GM21381 (cell line): ENCODE results near the gene ATXN7.

Experiments
- ATAC-seq: cut with Tn5 transposase; IDR thresholded peaks from one replicate; pipeline ENCODE4 v1.9.1; 2021; ENCODE audit warnings: mild to moderate bottlenecking, moderate library complexity; ENCODE audit not compliant: unreplicated experiment

The ATXN7 gene

GRCh38 chr3:63961891-63962290 is 98.2 kb downstream of the ATXN7 start:
- ATAC-seq = peak; percentile 64

GRCh38 chr3:63963496-63963895 is 99.8 kb downstream of the ATXN7 start:
- ATAC-seq = no peak

- no peak for ATAC-seq
These were observed 101.2 kb downstream of the ATXN7 start for GRCh38 chr3:63964681-63965485.

GRCh38 chr3:63966007-63966406 is 102.3 kb downstream of the ATXN7 start:
- ATAC-seq = no peak

- no peak for ATAC-seq
These were observed 103.2 kb downstream of the ATXN7 start for GRCh38 chr3:63966871-63967270.

- peak; percentile 75 for ATAC-seq
These were observed 104.3 kb downstream of the ATXN7 start for GRCh38 chr3:63967675-63968611.

GRCh38 chr3:63968612-63969350 is 105.1 kb downstream of the ATXN7 start:
- peak; percentile 15 for ATAC-seq

GRCh38 chr3:63969876-63970275 is 106.2 kb downstream of the ATXN7 start:
- ATAC-seq = no peak

- ATAC-seq = no peak
These were observed 107.2 kb downstream of the ATXN7 start for GRCh38 chr3:63970631-63971475.

- ATAC-seq = no peak
These were observed 108.5 kb downstream of the ATXN7 start for GRCh38 chr3:63972196-63972595.

- ATAC-seq = no peak
These were observed 109.3 kb downstream of the ATXN7 start for GRCh38 chr3:63972987-63973386.

GRCh38 chr3:63973406-63973805 is 109.7 kb downstream of the ATXN7 start:
- no peak for ATAC-seq

GRCh38 chr3:63974451-63974850 is 110.8 kb downstream of the ATXN7 start:
- ATAC-seq = no peak

GRCh38 chr3:63975723-63976122 is 112.1 kb downstream of the ATXN7 start:
- ATAC-seq = no peak

- ATAC-seq = no peak
These were observed 112.6 kb downstream of the ATXN7 start for GRCh38 chr3:63976161-63976871.

GRCh38 chr3:63976872-63977200 is 113.2 kb downstream of the ATXN7 start:
- no peak for ATAC-seq

- ATAC-seq = no peak
These were observed 114.2 kb downstream of the ATXN7 start for GRCh38 chr3:63977893-63978292.

- no peak for ATAC-seq
These were observed 115.6 kb downstream of the ATXN7 start for GRCh38 chr3:63979093-63979885.

GRCh38 chr3:63980019-63980418 is 116.4 kb downstream of the ATXN7 start:
- no peak for ATAC-seq
